Esophagus muscularis mucosa (tissue), 4 donors: Measurements from ENCODE around the gene STK16. TPM values are rescaled to one million over a fixed set of nuclear protein-coding genes. Genes with fewer than 3 reads are reported as not detected.
A peak's percentile ranks its signal among the peaks of the same experiment; 100 is the strongest.

Source experiments
- DNase-seq: peaks from one replicate; pipeline ENCODE4 v3.0.0-alpha.2; 2017; ENCODE audit errors: extremely low spot score
- H3K27ac ChIP-seq, 4 donors: fragments of 200-600 bp; sonication (generic); replicated peaks in 1 of 4; 1 replicate in 3 of 4; 2 replicates in 1 of 4; pipeline ENCODE4 v1.5.1; 2016 to 2019; ENCODE audit warnings: mild to moderate bottlenecking in 1 of 4
- H3K27me3 ChIP-seq, 4 donors: fragments of 200-600 bp; sonication (generic); one replicate each; pipeline versions ENCODE4 v1.5.1 to v1.6.0; 2016 to 2019
- H3K36me3 ChIP-seq, 4 donors: fragments of 200-600 bp; sonication (generic); one replicate each; pipeline ENCODE4 v1.5.1; 2016 to 2019
- H3K4me1 ChIP-seq, 4 donors: fragments of 200-600 bp; sonication (generic); one replicate each; pipeline ENCODE4 v1.5.1; 2016 to 2019
- H3K4me3 ChIP-seq, 4 donors: fragments of 200-600 bp; sonication (generic); 1 replicate in 2 of 4; 2 replicates in 2 of 4; pipeline ENCODE4 v1.5.1; 2016 to 2019; ENCODE audit warnings: mild to moderate bottlenecking in 4 of 4, moderate library complexity in 1 of 4
- H3K9me3 ChIP-seq, 4 donors: fragments of 200-600 bp; sonication (generic); 1 replicate in 3 of 4; 2 replicates in 1 of 4; pipeline ENCODE4 v1.5.1; 2016 to 2019
- CTCF ChIP-seq, 3 experiments: fragments of 200-600 bp in 2 of 3; fragments of 450-650 bp in 1 of 3; sonication (generic) in 2 of 3; IDR thresholded peaks; one replicate each; pipeline ENCODE4 v1.5.1; 2017 to 2019; ENCODE audit warnings: antibody characterized with exemption in 3 of 3, mild to moderate bottlenecking in 2 of 3, moderate library complexity in 1 of 3
- EP300 ChIP-seq: sonication (generic); formaldehyde crosslinking; IDR thresholded peaks from one replicate; pipeline ENCODE4 v1.6.1; 2017; ENCODE audit warnings: antibody characterized with exemption
- POLR2A ChIP-seq: fragments of 450-650 bp; IDR thresholded peaks from one replicate; pipeline ENCODE4 v1.6.1; 2017; ENCODE audit warnings: antibody characterized with exemption, moderate library complexity, mild to moderate bottlenecking, low read depth
- POLR2AphosphoS5 ChIP-seq, 2 donors: sonication (generic); formaldehyde crosslinking; IDR thresholded peaks; one replicate each; pipeline ENCODE4 v1.6.1; 2017; ENCODE audit warnings: antibody characterized with exemption in 2 of 2
- WGBS: methylation state at CpG from one replicate; pipeline ENCODE4 v1.1.5; 2018; 5-methylcytosine and 5-hydroxymethylcytosine counted together
- intact Hi-C: fragments of 100-400 bp; cut with DNase I; formaldehyde crosslinking; loops from one replicate; pipeline ENCODE4 v1.15.1; 2023
- total RNA-seq, 4 donors: library from RNA; depleted of rRNA; stranded (reverse); fragments of >200 nt; gene quantifications; one replicate each; pipeline versions ENCODE4 v1.1.0 to v1.2.1, GENCODE V29; 2016

STK16 gene
- total RNA-seq, 4 donors from 2014 or later, result 12.8 to 21.6 (median 16.7) TPM

- peak; percentile 99 for DNase-seq
- Histone ChIP-seq H3K4me3 (peak within 1 kb of the TSS; percentile 59 to 79 (median 65)), H3K9me3 (no peaks in the 10 kb centered on the region), H3K27me3 (no peaks in the 10 kb centered on the region), H3K36me3 (peaks cover 50 to 70% (median 69%) of the 10 kb centered on the region in 4 donors), H3K27ac (peak within 1 kb of the TSS; percentile 90 to 99 (median 95)), H3K4me1 (peaks cover 28 to 56% (median 45%) of the 10 kb centered on the region in 4 donors)
- TF ChIP-seq CTCF (IDR thresholded peaks at IDR 0.05), result peak in 1 of 3 experiments; percentile 21
- TF ChIP-seq POLR2AphosphoS5 (IDR thresholded peaks at IDR 0.05), result peak; percentile 86 to 88
- TF ChIP-seq EP300, result no peak
- TF ChIP-seq POLR2A, result peak; percentile 46
- intact Hi-C loops, result no loop called here
- 5% methylated on average over 29 of the region's 71 CpGs for WGBS
These were observed 26.3 kb upstream of the STK16 start, which contains the start of gene ABCB6 for GRCh38 chr2:219218732-219219701. ABCB6 (minus strand) TSS chr2:219218958; CDS start chr2:219218673, 285 bp downstream.

- no peak for TF ChIP-seq POLR2AphosphoS5 (IDR thresholded peaks at IDR 0.05)
- no peak for TF ChIP-seq CTCF (IDR thresholded peaks at IDR 0.05)
- no peak for TF ChIP-seq EP300
- TF ChIP-seq POLR2A, result no peak
These were observed 25.3 kb upstream of the STK16 start for GRCh38 chr2:219219784-219220532.

GRCh38 chr2:219220652-219221402 lies 24.5 kb upstream of the STK16 start:
- H3K27me3 ChIP-seq, result no peaks in the 10 kb centered on the region
- no peak for DNase-seq
- H3K9me3 ChIP-seq, result no peaks in the 10 kb centered on the region
- 77% methylated on average over 11 of the region's 19 CpGs for WGBS
- intact Hi-C loops, result no loop called here
- peak overlapping the region in 1 of 4 donors; percentile 99 for H3K27ac ChIP-seq
- no peak for TF ChIP-seq POLR2A
- TF ChIP-seq POLR2AphosphoS5 (IDR thresholded peaks at IDR 0.05), result no peak
- TF ChIP-seq EP300, result no peak
- TF ChIP-seq CTCF (IDR thresholded peaks at IDR 0.05), result no peak
- H3K4me1 ChIP-seq, result peaks cover 28 to 55% (median 42%) of the 10 kb centered on the region in 4 donors
- H3K4me3 ChIP-seq, result no peak overlapping the region
- peaks cover 59 to 72% (median 69%) of the 10 kb centered on the region in 4 donors for H3K36me3 ChIP-seq

More at GRCh38 chr2:219219784-219220532, 25.3 kb upstream of the STK16 start:
- DNase-seq, result no peak
- WGBS, result 88% methylated on average over 14 of the region's 18 CpGs
- Histone ChIP-seq H3K27me3 (no peaks in the 10 kb centered on the region), H3K4me1 (peaks cover 28 to 56% (median 45%) of the 10 kb centered on the region in 4 donors), H3K4me3 (peak overlapping the region in 1 of 4 donors; percentile 63), H3K27ac (peak overlapping the region; percentile 90 to 99 (median 95)), H3K36me3 (peaks cover 55 to 70% (median 69%) of the 10 kb centered on the region in 4 donors), H3K9me3 (no peaks in the 10 kb centered on the region)
- intact Hi-C loops, result no loop called here

GRCh38 chr2:219221957-219222518 lies 23.2 kb upstream of the STK16 start:
- Histone ChIP-seq H3K4me1 (peaks cover 27 to 49% (median 33%) of the 10 kb centered on the region in 4 donors), H3K27ac (no peak overlapping the region), H3K4me3 (no peak overlapping the region), H3K9me3 (no peaks in the 10 kb centered on the region), H3K27me3 (no peaks in the 10 kb centered on the region), H3K36me3 (peaks cover 55 to 76% (median 75%) of the 10 kb centered on the region in 4 donors)
- intact Hi-C loops, result no loop called here
- TF ChIP-seq EP300 (no peak), POLR2AphosphoS5 (IDR thresholded peaks at IDR 0.05) (no peak), CTCF (IDR thresholded peaks at IDR 0.05) (no peak), POLR2A (no peak)
- no peak for DNase-seq
- WGBS, result 89% methylated on average over 13 of the region's 16 CpGs
